ENCODE measurements around the gene BTK.

The BTK gene

DNA sequence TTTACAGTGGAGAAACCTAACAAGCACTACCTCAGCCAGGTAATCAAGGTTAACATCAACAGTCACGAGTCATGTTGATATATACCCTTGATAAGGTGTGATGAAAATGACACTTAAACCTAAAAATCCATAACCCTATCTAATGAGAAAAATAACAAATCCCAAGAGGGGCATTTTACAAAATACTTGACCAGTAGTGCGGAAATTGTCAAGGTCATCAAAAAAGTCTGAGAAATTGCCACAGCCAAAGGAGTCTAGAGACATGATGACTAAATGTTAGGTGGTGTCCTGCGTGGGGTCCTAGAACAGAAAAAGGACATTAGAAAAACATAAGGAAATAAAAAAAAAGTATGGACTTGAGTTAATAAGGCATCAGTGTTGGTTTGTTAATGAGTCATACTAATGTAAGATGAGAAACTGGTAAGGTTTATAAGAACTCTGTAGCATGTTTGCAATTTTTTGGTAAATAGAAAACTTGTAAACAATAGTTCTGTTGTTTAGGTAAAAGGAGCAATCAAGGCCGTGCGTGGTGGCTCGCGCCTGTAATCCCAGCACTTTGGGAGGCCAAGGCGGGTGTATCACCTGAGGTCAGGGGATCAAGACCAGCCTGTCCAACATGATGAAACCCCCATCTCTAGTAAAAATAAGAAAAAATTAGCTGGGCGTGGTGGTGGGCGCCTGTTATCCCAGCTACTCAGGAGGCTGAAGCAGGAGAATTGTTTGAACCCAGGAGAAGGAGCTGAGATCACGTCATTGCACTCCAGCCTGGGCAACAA is 7.7 kb upstream of the BTK start:
- DNase-seq (ENCODE audit: low read depth) = no peak

DNA sequence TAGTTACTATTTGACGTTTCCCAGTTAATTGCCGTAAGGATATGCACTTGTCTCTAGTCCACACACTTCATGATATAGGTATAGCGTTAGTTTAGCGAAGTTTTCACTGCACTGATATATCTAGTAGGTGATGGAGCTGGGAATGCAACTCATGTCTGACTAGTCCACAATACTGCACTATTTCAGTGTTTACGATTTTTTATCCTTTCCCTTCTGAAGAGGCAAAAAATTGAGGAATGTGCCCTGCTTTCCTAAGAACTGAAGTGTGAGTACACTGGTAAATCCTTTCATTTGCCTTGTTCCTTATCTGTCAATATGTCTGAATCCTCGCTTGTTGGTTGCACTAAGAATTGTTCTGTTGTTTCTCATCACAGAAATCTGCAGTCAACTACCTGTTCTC is 5.8 kb upstream of the BTK start:
- no peak for DNase-seq (ENCODE audit: low read depth)

- DNase-seq (ENCODE audit: low read depth) = peak; percentile 54
These were observed 4.9 kb upstream of the BTK start, which contains the start of gene RPL36A for GRCh38 chrX:101390664-101391525. RPL36A (plus strand) TSS chrX:101391011; CDS start chrX:101391044, 33 bp downstream.

GRCh38 chrX:101388604-101389003 is 2.6 kb upstream of the BTK start:
- DNase-seq (ENCODE audit: low read depth) = no peak

DNA sequence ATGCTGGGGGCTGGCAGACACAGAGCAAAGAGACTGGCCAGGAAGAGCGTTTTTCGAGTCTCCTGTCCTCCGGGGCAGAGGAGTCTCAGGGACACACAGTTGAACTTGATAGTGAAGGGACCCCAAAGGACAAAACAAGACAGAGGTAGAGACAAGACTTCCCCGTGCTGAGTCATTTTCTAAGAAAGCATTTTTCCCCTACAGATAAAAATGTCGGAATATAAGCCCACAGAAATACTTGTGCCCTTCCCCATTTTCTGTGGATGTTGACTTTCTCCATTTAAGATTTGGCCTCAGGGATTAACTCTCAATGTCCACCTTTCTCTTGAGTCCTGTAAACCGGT is 523 bp upstream of the BTK start:
- DNase-seq (ENCODE audit: low read depth) = no peak

- no peak for DNase-seq (ENCODE audit: low read depth)
These were observed 836 bp downstream of the BTK start for GRCh38 chrX:101385026-101385684.

GRCh38 chrX:101383679-101384205 is 2.2 kb downstream of the BTK start:
- no peak for DNase-seq (ENCODE audit: low read depth)

GRCh38 chrX:101377547-101377946 is 8.4 kb downstream of the BTK start:
- DNase-seq (ENCODE audit: low read depth) = no peak

- no peak for DNase-seq (ENCODE audit: low read depth)
These were observed 15.0 kb downstream of the BTK start for GRCh38 chrX:101370888-101371504.

DNA sequence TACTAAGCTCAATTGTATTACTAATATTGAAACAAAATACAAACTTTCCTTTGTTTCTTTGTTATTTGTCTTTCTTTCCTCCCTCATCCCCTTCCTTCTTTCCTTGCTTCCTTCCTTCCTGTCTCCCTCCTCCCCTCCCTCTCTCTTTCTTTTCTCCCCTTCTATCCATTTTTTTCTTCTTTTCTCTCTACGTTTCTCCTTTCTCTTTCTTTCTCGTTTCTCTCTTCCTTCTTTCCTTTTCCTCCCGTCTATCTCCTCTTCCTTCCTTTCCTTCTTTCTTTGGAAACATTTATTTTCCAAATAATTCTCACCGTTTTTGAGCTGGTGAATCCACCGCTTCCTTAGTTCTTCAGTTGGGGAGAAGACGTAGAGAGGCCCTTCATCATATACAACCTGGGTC is 16.3 kb downstream of the BTK start:
- no peak for DNase-seq (ENCODE audit: low read depth)

GRCh38 chrX:101368800-101369199 is 17.2 kb downstream of the BTK start:
- DNase-seq (ENCODE audit: low read depth) = no peak

DNA sequence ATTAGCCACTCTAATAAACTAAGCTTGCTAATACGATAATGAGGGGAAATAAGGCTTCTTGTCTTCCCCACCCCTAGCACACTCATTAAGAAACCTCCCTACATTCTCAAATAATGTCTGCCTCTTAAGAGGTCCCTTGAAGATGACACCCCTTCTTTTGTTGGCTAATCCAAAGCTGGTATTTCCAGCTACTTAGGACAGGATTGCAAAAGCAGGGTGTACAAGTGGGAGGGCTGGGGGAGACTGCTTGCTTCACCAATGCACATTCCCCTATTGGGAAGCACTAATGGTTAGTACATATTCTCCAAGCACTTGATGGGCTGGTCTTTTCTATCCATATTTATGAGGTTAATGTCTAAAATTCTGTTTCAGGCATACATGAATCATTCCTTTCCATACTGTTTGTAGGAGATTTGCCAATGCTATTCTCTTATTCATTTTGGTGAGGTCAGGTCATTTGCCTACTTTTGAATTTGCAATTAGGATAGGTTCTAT is 20.6 kb downstream of the BTK start:
- DNase-seq (ENCODE audit: low read depth) = no peak

GRCh38 chrX:101362757-101363156 is 23.2 kb downstream of the BTK start:
- DNase-seq (ENCODE audit: low read depth) = no peak

DNA sequence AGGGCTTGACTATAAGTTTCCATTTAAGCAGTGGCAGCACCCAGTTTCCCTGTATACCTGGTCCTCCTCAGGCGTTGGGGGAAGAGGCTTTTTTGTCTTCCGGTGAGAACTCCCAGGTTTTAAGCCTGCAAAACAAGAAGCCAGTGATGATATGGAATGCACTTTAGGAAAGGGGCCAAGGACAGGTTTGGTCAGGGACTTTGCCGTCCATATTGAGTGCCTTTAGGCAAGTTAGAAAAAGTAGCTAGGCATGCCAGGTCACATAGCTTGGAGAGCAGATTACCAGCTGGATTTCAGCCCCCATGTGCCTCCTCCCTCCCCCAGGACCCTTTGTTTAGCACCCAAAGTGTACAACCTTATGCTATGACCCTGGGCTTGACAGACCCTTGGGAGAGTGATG is 23.9 kb downstream of the BTK start:
- DNase-seq (ENCODE audit: low read depth) = no peak

- DNase-seq (ENCODE audit: low read depth) = no peak
These were observed 25.6 kb downstream of the BTK start for GRCh38 chrX:101360390-101360789.

DNA sequence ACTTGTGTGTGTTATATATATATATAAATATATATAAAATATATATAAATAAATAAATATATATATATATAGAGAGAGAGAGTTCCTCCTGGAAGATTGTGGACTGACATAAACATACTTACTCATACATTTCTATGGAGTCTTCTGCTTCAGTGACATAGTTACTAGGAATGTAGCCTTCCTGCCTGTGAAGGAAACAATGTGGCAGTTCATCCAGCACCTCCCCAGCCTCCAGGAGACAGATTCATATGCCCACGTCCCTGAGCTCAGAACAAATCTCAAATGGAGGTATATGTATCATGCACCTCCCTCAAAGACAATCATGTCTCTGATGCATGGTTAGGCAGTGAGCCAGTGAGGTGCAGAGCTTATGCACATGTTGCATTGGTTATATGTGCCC is 26.0 kb downstream of the BTK start:
- DNase-seq (ENCODE audit: low read depth) = no peak

DNA sequence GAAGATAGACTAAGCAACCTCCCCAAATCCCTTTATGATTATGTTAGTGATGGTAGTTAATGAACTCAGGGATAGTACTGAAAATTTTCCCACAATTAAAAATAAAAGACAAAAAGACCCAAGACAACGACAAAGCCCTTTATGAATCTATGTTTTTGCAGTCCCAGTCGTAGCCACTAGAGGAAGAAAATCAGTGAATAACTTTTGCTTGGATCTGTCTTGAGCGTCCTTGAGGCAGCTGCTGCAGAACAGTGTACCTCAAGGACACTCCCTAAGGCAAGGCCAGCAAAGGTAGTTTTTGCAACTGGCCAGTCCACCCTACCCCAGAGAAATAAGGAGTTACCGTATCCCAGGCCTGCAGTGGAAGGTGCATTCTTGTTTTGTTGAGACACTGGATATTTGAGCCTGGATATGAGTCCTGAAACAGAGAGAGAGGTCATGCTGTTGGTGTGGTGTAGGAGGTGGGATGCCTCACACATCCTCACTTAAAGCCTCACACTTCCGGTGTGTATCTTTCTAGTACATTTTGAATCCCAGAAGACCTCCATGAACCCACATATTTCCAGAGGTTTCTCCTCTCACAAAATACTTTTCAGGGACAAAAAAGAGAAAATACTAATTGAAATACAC is 28.7 kb downstream of the BTK start:
- DNase-seq (ENCODE audit: low read depth) = no peak

DNA sequence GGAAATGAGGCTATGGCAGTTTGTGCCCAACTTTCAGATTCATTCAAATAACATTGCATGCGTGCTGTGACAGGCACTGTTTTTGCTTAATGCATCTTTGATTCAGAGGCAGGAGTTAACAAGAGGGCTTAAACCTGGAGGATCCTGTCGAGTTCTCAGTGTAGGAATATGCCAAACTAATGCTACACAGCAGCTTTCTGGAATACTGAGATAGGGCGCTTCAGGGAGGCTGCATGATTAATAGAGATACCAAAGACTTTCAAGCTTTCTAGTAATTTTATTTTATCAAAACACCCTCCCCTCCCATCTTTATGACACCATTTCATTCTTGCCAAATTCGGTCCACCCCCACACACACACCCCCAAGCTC is 36.8 kb downstream of the BTK start:
- no peak for DNase-seq (ENCODE audit: low read depth)

DNA sequence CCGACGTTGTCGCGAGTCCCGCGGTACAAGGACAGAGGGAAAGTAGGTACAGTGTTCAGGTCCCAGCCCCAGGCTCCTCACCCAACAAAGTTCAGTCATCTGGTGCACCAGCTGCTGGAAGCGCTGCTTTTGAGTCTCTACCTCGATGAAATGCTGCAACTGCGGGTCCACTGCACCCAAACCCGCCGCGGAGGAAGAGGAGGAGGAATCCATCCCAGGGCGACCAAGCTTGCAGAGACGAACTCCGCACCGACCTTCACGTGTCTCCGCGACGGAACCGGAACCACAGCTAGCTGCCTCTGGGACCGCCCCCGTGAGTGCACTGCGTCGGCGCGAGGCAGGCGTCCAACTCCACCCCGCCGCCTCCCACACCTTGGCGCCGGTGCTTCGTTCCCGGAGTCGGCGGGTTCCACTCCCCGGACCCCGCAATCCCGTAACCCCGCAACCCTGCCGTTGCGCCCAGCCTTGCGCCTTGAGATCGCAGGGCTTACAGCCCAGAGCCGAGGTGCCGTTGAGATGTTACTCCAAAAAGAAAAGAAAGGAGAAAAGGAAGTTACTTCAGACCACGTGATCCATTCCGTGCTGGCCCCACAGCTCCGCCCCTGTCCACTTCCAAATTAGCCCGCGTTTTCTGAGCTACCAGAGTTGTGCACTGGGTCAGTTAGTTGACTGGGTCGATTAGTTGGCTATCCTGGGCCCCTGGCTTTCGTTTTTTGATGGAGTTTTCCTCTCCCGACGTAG is 37.4 kb downstream of the BTK start, which contains the start of gene TIMM8A:
Gene TIMM8A (minus strand): TSS at position 291 of the 741 bp plus-strand sequence. CDS start 78 bp downstream, at position 213.
- peak; percentile 29 for DNase-seq (ENCODE audit: low read depth)

DNA sequence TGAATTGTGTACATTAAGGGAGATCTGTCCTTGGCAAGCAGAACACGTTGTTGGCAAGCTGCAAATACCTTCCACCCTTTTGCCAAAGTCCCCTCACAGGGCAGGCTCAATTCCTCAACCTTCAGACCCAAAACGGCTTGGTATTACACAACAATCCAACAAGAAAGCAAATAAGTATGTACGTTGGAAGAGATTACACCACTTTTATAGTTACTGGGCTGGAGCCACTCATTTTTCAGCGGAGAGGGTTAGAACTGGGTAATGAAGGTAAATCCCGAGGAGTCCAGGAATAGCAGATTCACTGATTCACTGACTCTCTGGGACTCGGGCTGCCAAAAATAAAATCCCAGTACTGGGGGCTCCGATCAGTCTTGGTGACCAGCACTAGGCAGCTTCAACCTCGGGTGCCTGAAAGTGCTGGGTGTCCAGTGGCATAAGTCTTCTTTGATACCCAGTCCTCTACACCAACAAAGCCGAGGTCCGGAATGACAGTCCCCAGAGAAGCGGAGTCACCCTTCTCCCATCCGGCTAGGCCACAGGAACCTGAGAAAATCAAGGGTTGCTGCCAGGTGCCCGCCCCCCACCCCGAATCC is 38.0 kb downstream of the BTK start:
- DNase-seq (ENCODE audit: low read depth) = peak; percentile 0
